GM23338 (cell line): ENCODE data around the gene VSIG10. TPM values are rescaled to one million over a fixed set of nuclear protein-coding genes. Genes with fewer than 3 reads are reported as not detected.
A peak's percentile ranks its signal among the peaks of the same experiment; 100 is the strongest.
"Not testable (repeated sequence)": the region's sequence is repeated elsewhere in the genome, so short reads cannot be mapped to it uniquely, and the experiment has no call there.

ENCODE experiments used
- ATAC-seq: fragments of 200-7000 bp; cut with Tn5 transposase; 3 replicates; pipeline ENCODE4 v1.9.1; 2020
- DNase-seq: peaks from one replicate; pipeline ENCODE4 v3.0.0-alpha.2; 2015; ENCODE audit warnings: low spot score
- H2AFZ ChIP-seq: fragments of 200-600 bp; sonication (generic); 2 replicates; pipeline ENCODE4 v1.8.0; 2016; ENCODE audit warnings: antibody characterized with exemption, mild to moderate bottlenecking, moderate library complexity
- H3F3A ChIP-seq: fragments of 200-600 bp; sonication (generic); replicated peaks from 2 replicates; pipeline ENCODE4 v1.8.0; 2017; ENCODE audit warnings: antibody characterized with exemption, mixed run types, low read depth
- H3K27ac ChIP-seq: fragments of 200-600 bp; sonication (generic); 2 replicates; pipeline ENCODE4 v1.6.1; 2016; ENCODE audit warnings: low read depth
- H3K27me3 ChIP-seq: fragments of 200-600 bp; sonication (generic); 2 replicates; pipeline ENCODE4 v1.8.0; 2016; ENCODE audit warnings: mild to moderate bottlenecking, mixed run types, moderate library complexity; ENCODE audit not compliant: insufficient read depth
- H3K36me3 ChIP-seq: fragments of 200-600 bp; sonication (generic); 2 replicates; pipeline ENCODE4 v1.8.0; 2016; ENCODE audit warnings: mild to moderate bottlenecking; ENCODE audit not compliant: insufficient read depth
- H3K4me1 ChIP-seq: fragments of 200-600 bp; sonication (generic); 2 replicates; pipeline ENCODE4 v1.8.0; 2016; ENCODE audit warnings: mild to moderate bottlenecking, moderate library complexity; ENCODE audit not compliant: insufficient read depth
- H3K4me2 ChIP-seq: fragments of 200-600 bp; sonication (generic); 2 replicates; pipeline ENCODE4 v1.7.1; 2017; ENCODE audit warnings: mixed run types
- H3K4me3 ChIP-seq: fragments of 200-600 bp; sonication (generic); 2 replicates; pipeline ENCODE4 v1.6.1; 2016; ENCODE audit warnings: mixed run types
- H3K79me2 ChIP-seq: fragments of 200-600 bp; sonication (generic); replicated peaks from 2 replicates; pipeline ENCODE4 v1.8.0; 2017; ENCODE audit warnings: mild to moderate bottlenecking; ENCODE audit not compliant: insufficient read depth
- H3K9me2 ChIP-seq: fragments of 200-600 bp; sonication (generic); 2 replicates; pipeline ENCODE4 v1.8.0; 2017; ENCODE audit not compliant: insufficient read depth
- H4K20me1 ChIP-seq: fragments of 200-600 bp; sonication (generic); replicated peaks from 2 replicates; pipeline ENCODE4 v1.8.0; 2017; ENCODE audit warnings: mild to moderate bottlenecking; ENCODE audit not compliant: insufficient read depth
- H3K27ac Mint-ChIP-seq: 2 replicates; pipeline ENCODE4 v1.8.0; 2020; ENCODE audit warnings: inconsistent platforms, mild to moderate bottlenecking, moderate library complexity, mixed read lengths
- H3K27me3 Mint-ChIP-seq: 3 replicates; pipeline ENCODE4 v1.8.0; 2022; ENCODE audit warnings: low read depth, mild to moderate bottlenecking, moderate library complexity, mixed read lengths, inconsistent platforms; ENCODE audit not compliant: insufficient read depth, poor library complexity
- H3K36me3 Mint-ChIP-seq: 3 replicates; pipeline ENCODE4 v1.8.0; 2021; ENCODE audit warnings: low read depth, mild to moderate bottlenecking, inconsistent platforms, moderate library complexity, mixed read lengths
- H3K4me1 Mint-ChIP-seq: 3 replicates; pipeline ENCODE4 v1.8.0; 2020; ENCODE audit warnings: mild to moderate bottlenecking, inconsistent platforms, mixed read lengths
- H3K4me3 Mint-ChIP-seq: 3 replicates; pipeline ENCODE4 v1.8.0; 2021; ENCODE audit warnings: moderate library complexity, mild to moderate bottlenecking, inconsistent platforms, mixed read lengths
- H3K9me3 Mint-ChIP-seq: 3 replicates; pipeline ENCODE4 v1.8.0; 2020; ENCODE audit warnings: moderate library complexity, mild to moderate bottlenecking, inconsistent platforms, mixed read lengths
- CREB1 ChIP-seq: fragments of 250-450 bp; sonication (Bioruptor Pico); IDR thresholded peaks from 2 replicates; pipeline ENCODE4 v1.5.0; 2020; ENCODE audit warnings: low read depth, mild to moderate bottlenecking, moderate library complexity
- CTCF ChIP-seq, 2 experiments: fragments of 200-600 bp in 1 of 2; sonication (generic) in 1 of 2; conservative IDR thresholded peaks; 2 replicates each; pipeline versions ENCODE4 v1.5.1 to v1.6.1; 2016 to 2017; ENCODE audit warnings: antibody characterized with exemption in 2 of 2, low read depth in 2 of 2, mild to moderate bottlenecking in 2 of 2, moderate library complexity in 1 of 2
- ETS1 ChIP-seq: IDR thresholded peaks from 2 replicates; pipeline ENCODE4 v1.6.1; 2016; ENCODE audit warnings: antibody characterized with exemption
- EZH2phosphoT487 ChIP-seq: fragments of 200-600 bp; sonication (generic); IDR thresholded peaks from one replicate; pipeline ENCODE4 v1.8.1; 2018; ENCODE audit warnings: antibody characterized with exemption; ENCODE audit not compliant: unreplicated experiment
- POLR2AphosphoS5 ChIP-seq: IDR thresholded peaks from 2 replicates; pipeline ENCODE4 v1.6.1; 2016; ENCODE audit warnings: antibody characterized with exemption, low read depth
- STAT1 ChIP-seq: IDR thresholded peaks from one replicate; pipeline ENCODE4 v1.6.1; 2016; ENCODE audit warnings: antibody characterized with exemption; ENCODE audit not compliant: unreplicated experiment
- ZNF331 ChIP-seq: fragments of 250-450 bp; sonication (Bioruptor Pico); IDR thresholded peaks from 2 replicates; pipeline ENCODE4 v1.5.0; 2020; ENCODE audit warnings: low read depth, mild to moderate bottlenecking, moderate library complexity
- ZNF462 ChIP-seq: fragments of 250-450 bp; sonication (Bioruptor Pico); IDR thresholded peaks from 2 replicates; pipeline ENCODE4 v1.5.0; 2020; ENCODE audit warnings: mild to moderate bottlenecking, moderate library complexity
- polyA plus RNA-seq: library from polyadenylated mRNA; unstranded; fragments of >200 nt; fragmentation: Nextera tagmentation; extraction: Ambion mirVana; gene quantifications from 2 replicates; pipeline ENCODE4 v1.2.1, GENCODE V29; 2016
- total RNA-seq: library from RNA; depleted of rRNA; stranded (reverse); fragments of >200 nt; shearing (Covaris generic); gene quantifications from 2 replicates; pipeline ENCODE4 v1.2.3, GENCODE V29; 2014

The VSIG10 gene
- total and polyA plus RNA-seq, 2 experiments from 2014 or later: 52.1 to 98.5 TPM

GRCh38 chr12:118022728-118023109 lies 81.1 kb downstream of the VSIG10 start:
- TF ChIP-seq ETS1: no peak
- TF ChIP-seq CTCF (conservative IDR thresholded peaks at IDR 0.05; ENCODE audit: low read depth in 2 of 2): no peak
- TF ChIP-seq EZH2phosphoT487: no peak
- no peaks in the 10 kb centered on the region for H3K9me2 ChIP-seq
- no peak overlapping the region for H3K4me3 Mint-ChIP-seq
- peaks cover 5% of the 10 kb centered on the region for H4K20me1 ChIP-seq
- peaks cover 19% of the 10 kb centered on the region for H3K79me2 ChIP-seq
- no peak overlapping the region for H3K27ac ChIP-seq
- H3K27me3 ChIP-seq: no peaks in the 10 kb centered on the region
- H3K4me1 ChIP-seq: no peaks in the 10 kb centered on the region
- DNase-seq (no peak), ATAC-seq (no peak)
- no peaks in the 10 kb centered on the region for H3K9me3 Mint-ChIP-seq
- H3K4me3 ChIP-seq: no peak overlapping the region
- no peak overlapping the region for H3K4me2 ChIP-seq
- H3K36me3 Mint-ChIP-seq: peaks cover 87% of the 10 kb centered on the region
- H3K36me3 ChIP-seq: peaks cover 46% of the 10 kb centered on the region
- no peak overlapping the region for H2AFZ ChIP-seq
- H3F3A ChIP-seq: 0 out of 2 replicates have a peak, but pooled peaks cover 5% of the 10 kb centered on the region
- H3K27ac Mint-ChIP-seq: no peak overlapping the region
- peaks cover 11% of the 10 kb centered on the region for H3K4me1 Mint-ChIP-seq
- H3K27me3 Mint-ChIP-seq: peaks cover 14% of the 10 kb centered on the region

GRCh38 chr12:118022097-118022727 lies 81.6 kb downstream of the VSIG10 start:
- peak overlapping the region; percentile 52 for H3K27ac Mint-ChIP-seq
- H3K9me2 ChIP-seq, H3K27ac ChIP-seq, H3F3A ChIP-seq, H3K4me1 ChIP-seq, H3K4me3 Mint-ChIP-seq, DNase-seq, ATAC-seq, H3K27me3 ChIP-seq, H2AFZ ChIP-seq, H3K4me3 ChIP-seq, H3K9me3 Mint-ChIP-seq, H3K4me2 ChIP-seq, H4K20me1 ChIP-seq: not testable (repeated sequence)
- peaks cover 12% of the 10 kb centered on the region for H3K27me3 Mint-ChIP-seq
- H3K36me3 ChIP-seq: peaks cover 46% of the 10 kb centered on the region
- H3K4me1 Mint-ChIP-seq: peaks cover 13% of the 10 kb centered on the region
- peaks cover 24% of the 10 kb centered on the region for H3K79me2 ChIP-seq
- H3K36me3 Mint-ChIP-seq: peaks cover 83% of the 10 kb centered on the region

- Mint-ChIP-seq H3K27me3 (peaks cover 20% of the 10 kb centered on the region), H3K36me3 (peaks cover 64% of the 10 kb centered on the region)
- no peak for TF ChIP-seq ZNF462 (CRISPR knock-in tag)
- TF ChIP-seq CREB1 (CRISPR knock-in tag): no peak
- no peak for TF ChIP-seq STAT1
- no peak for TF ChIP-seq POLR2AphosphoS5
- no peak for TF ChIP-seq ZNF331 (CRISPR knock-in tag)
Measured at GRCh38 chr12:118020036-118020435, 83.8 kb downstream of the VSIG10 start.

More at GRCh38 chr12:118020036-118020435, 83.8 kb downstream of the VSIG10 start:
- no peaks in the 10 kb centered on the region for H3K27me3 ChIP-seq
- 0 out of 2 replicates have a peak, but pooled peaks cover 5% of the 10 kb centered on the region for H3F3A ChIP-seq
- no peaks in the 10 kb centered on the region for H3K9me2 ChIP-seq
- H3K4me2 ChIP-seq: no peak overlapping the region
- Mint-ChIP-seq H3K4me3 (no peak overlapping the region), H3K27ac (no peak overlapping the region), H3K4me1 (peaks cover 20% of the 10 kb centered on the region), H3K9me3 (no peaks in the 10 kb centered on the region)
- DNase-seq (no peak), ATAC-seq (no peak)
- H2AFZ ChIP-seq: no peak overlapping the region
- H3K27ac ChIP-seq: no peak overlapping the region
- H3K79me2 ChIP-seq: peaks cover 27% of the 10 kb centered on the region
- peaks cover 13% of the 10 kb centered on the region for H3K4me1 ChIP-seq
- peaks cover 31% of the 10 kb centered on the region for H3K36me3 ChIP-seq
- peaks cover 5% of the 10 kb centered on the region for H4K20me1 ChIP-seq
- H3K4me3 ChIP-seq: no peak overlapping the region
